HS-27A (cell line): ENCODE results near the gene CYB5A.
"Not testable (repeated sequence)": the region's sequence is repeated elsewhere in the genome, so short reads cannot be mapped to it uniquely, and the experiment has no call there.

Experiments
- DNase-seq: peaks from one replicate; pipeline ENCODE4 v3.0.0-alpha.2; 2012; ENCODE audit warnings: low read depth, missing footprints

The CYB5A gene

DNA sequence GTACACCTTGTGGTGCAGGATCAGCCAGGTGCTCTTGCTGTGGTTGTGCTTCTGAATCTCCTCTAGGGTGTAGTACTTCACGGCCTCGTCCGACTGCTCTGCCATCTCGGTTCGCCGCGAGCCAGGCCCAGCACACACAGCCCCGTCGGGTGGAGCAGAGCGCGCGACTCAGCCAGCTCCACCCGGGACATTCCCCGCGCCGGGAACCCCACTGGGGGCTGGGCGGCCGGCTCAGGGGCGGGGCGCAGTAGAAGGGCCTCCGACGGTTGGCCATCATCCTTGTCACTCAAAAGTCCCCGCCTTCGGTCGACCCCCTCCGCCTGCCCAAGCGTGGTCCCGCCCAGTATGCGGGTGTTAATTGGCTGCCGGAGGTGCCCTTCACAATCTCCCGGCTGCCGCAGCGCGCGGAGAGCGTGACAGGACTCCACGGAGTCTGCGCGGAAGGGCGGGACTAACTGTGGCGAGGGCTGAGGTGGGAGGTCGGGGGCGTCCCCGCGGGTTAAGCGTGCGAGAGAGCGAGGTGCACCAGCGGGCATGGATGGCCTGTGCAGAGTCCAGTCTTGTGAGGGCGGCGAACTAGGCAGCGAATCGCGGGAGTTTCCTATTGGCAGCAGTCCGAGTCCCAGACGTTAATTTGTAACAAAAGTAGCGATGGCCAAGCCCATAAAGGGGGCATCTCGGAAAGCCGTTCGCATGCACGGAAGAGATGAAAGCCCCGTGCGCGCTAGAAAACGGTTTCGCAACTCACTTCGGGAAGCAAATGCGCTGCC lies at the start of gene CYB5A:
TSS of gene CYB5A (minus strand) at position 193 of the 770 bp plus-strand sequence. CDS start at position 105, 88 bp downstream.
- DNase-seq = peak; percentile 76

GRCh38 chr18:74337912-74338309 lies 46.1 kb upstream of the CYB5A start:
- no peak for DNase-seq

DNA sequence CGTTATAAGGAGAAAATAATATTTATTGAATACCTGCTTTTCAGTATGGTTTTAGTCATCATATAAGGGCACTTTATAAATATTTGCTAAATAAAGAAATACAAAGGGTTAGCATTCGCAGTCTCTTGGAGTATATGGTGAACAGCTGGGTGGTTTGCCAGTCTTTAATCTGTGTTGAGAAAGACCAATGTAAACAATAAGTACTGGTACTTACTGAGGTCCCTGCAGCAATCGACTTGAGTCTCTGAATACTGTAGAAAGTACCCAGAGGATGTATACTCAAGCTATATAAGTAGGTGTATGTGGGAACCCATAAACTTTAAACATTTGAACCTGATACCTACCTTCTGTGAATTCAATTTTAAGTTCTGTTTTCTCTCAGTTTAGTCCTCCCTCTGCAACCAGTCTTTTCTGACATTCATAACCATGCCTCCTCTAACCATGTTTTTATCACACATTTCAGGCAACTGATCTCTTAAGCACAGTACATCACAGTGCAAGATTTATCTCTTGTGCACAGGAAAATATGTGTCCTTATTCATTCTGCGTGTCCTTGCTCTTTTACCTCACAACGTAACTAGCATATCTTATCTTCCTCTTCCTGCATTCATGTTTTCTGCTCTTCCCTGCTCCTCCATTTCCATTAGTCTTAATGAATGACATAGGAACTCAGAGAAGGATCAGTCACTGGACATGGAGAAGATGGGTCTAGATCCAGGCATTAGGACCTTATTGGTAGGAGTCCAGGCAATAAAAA lies 45.6 kb upstream of the CYB5A start:
- DNase-seq = no peak

GRCh38 chr18:74336656-74337055 lies 44.9 kb upstream of the CYB5A start:
- DNase-seq = no peak

- no peak for DNase-seq
Observed at GRCh38 chr18:74334242-74334893, 42.6 kb upstream of the CYB5A start.

- DNase-seq = no peak
Observed at GRCh38 chr18:74333091-74333490, 41.3 kb upstream of the CYB5A start.

DNA sequence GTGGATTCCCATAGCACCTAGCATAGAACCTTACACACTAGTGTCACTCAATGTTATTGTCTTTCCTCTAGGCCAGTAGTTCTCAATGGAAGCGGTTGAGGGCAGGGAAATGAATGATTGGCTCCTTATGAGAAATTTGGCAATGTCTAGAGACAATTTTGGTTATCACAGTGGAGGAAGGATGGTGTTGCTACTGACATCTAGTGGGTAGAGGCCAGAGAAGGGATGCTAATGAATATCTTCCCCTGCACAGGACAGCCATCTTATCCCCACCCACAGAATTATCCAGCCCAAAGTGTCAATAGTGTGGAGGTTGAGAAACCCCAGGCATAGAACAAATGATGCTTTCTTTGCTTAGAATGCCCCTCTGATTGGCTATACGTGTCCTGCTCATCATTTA lies 39.6 kb upstream of the CYB5A start:
- no peak for DNase-seq

- DNase-seq = no peak
Observed at GRCh38 chr18:74329688-74330205, 38.0 kb upstream of the CYB5A start.

GRCh38 chr18:74328206-74328605 lies 36.4 kb upstream of the CYB5A start:
- DNase-seq = no peak

GRCh38 chr18:74326791-74327190 lies 35.0 kb upstream of the CYB5A start:
- DNase-seq = not testable (repeated sequence)

GRCh38 chr18:74326231-74326630 lies 34.5 kb upstream of the CYB5A start:
- no peak for DNase-seq

- DNase-seq = peak; percentile 83
Observed at GRCh38 chr18:74316257-74317170, 24.8 kb upstream of the CYB5A start.

GRCh38 chr18:74315464-74316256 lies 23.9 kb upstream of the CYB5A start, which contains the start of gene C18orf63:
TSS of gene C18orf63 (plus strand) at chr18:74315839. CDS start at chr18:74317866, 2,027 bp downstream.
- DNase-seq = no peak

- no peak for DNase-seq
Observed at GRCh38 chr18:74314759-74315463, 23.1 kb upstream of the CYB5A start.

DNA sequence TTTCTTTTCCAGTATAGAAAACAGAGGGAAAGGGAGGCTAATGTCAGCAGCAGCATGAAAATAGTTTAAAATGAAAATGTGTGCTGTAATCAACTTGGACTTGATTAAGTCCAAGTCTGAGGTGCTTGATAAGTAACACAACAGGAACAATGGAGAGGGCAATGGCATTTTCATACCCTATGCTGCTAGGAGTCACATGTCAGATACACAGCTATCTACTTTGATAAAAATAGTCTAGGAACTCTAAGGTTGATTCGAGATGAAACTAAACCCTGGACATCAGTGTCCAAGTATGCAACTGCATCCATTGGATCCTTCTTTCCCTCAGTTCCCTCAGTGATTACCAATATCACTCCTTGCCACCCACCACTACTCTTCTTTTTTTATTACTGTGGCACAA lies 19.2 kb upstream of the CYB5A start:
- DNase-seq = no peak

DNA sequence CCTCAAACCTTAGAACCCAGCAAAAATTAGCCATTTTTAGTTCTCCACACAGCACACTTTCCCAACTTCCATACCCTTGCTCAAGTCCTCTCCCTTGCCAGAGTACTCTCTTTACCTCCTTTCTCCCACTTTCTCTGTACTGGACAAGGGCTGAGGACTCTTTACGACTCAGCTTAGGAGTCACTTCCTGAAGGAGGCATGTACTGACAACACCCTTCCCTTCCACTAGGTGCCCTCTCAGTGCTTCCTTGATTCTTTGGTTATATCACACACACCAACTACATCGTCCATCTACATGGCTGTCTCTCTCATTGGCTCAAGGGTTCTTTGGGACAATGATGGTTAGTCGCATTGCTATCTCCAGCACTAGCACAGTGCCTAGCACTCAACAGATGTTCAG lies 18.6 kb upstream of the CYB5A start:
- DNase-seq = peak; percentile 31

GRCh38 chr18:74303936-74304335 lies 12.2 kb upstream of the CYB5A start:
- DNase-seq = peak; percentile 33

- no peak for DNase-seq
Observed at GRCh38 chr18:74303306-74303705, 11.5 kb upstream of the CYB5A start.

DNA sequence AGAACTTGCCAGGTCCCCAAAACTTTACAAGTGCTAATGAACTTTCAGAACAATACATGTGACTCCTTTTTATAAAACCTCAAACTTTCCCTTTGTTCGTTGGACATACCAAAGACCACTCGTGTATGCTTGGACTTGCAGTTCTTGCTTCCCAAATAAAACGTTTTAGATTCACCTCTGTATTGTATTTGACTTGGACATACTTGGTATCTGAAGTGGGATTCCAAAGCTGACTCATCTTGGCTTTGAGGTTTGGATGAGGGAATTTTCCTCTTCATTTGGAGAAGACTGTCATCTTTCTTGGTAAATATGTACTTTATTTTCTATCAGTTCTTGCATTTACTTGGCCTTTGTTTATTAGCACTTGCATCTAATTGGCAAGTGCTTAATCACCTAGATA lies 8.0 kb upstream of the CYB5A start:
- DNase-seq = no peak

GRCh38 chr18:74299162-74299561 lies 7.4 kb upstream of the CYB5A start:
- DNase-seq = no peak
